ENCODE results near the gene MBD5. TPM values are rescaled to one million over a fixed set of nuclear protein-coding genes. Genes with fewer than 3 reads are reported as not detected.

The MBD5 gene
- total RNA-seq, 1 donor from 2014 or later, result 14.5 TPM

DNA sequence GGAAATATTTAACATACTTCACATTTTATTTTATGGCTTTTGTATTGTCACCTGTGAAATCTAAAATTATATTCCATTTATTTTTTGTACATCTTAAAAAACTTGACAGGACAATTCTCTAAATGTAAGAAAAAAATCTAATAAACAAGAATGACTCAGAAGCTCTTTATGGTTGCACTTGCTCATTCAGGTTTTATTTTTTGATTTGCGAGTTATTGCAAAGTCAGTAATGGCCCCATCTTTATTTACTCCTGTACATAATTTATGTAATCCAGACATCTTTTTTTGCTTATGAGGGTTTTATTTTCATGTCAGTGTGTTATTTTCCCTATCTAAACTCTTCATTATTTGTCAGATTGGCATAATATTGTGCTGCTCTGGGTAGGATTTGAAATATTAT, 145.1 kb downstream of the MBD5 start:
- no peaks in the 10 kb centered on the region for H3K27me3 ChIP-seq (ENCODE audit: control insufficient read depth, insufficient read depth, low read length)
- no peak overlapping the region for H3K4me3 ChIP-seq (ENCODE audit: low read depth, low read length)
- no peaks in the 10 kb centered on the region for H3K36me3 ChIP-seq (ENCODE audit: control insufficient read depth, insufficient read depth, low read length)
- DNase-seq (ENCODE audit: low read depth), result no peak
- TF ChIP-seq, protein P1, sequence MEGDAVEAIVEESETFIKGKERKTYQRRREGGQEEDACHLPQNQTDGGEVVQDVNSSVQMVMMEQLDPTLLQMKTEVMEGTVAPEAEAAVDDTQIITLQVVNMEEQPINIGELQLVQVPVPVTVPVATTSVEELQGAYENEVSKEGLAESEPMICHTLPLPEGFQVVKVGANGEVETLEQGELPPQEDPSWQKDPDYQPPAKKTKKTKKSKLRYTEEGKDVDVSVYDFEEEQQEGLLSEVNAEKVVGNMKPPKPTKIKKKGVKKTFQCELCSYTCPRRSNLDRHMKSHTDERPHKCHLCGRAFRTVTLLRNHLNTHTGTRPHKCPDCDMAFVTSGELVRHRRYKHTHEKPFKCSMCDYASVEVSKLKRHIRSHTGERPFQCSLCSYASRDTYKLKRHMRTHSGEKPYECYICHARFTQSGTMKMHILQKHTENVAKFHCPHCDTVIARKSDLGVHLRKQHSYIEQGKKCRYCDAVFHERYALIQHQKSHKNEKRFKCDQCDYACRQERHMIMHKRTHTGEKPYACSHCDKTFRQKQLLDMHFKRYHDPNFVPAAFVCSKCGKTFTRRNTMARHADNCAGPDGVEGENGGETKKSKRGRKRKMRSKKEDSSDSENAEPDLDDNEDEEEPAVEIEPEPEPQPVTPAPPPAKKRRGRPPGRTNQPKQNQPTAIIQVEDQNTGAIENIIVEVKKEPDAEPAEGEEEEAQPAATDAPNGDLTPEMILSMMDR (IDR thresholded peaks at IDR 0.05; ENCODE audit: insufficient read depth, low read length, poor library complexity, severe bottlenecking), result no peak

DNA sequence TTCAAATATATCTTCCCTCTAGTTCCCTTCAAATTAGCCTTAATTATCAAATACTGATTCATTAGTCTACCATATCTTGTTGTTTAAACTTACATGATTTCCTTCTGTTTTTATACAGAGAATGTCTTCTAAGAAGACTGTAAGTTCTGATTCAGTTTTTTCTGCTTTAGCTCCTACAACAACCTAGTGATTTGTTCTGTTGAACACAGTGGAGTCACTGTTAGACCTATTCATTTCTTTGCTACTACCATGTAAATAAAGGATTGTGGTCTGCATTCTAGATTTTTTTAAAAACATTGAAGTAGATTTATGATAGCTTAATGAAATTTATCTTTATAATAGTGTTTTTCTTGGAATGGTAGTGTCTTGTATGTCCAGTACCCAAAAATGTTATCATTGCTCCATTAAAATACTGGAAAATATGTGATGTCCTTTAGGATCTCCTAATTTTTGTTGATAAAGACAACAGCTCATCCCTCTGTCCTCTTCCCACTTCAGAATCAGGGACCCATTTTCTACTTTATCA, 146.4 kb downstream of the MBD5 start:
- DNase-seq (ENCODE audit: low read depth), result no peak
- TF ChIP-seq, protein P1 (IDR thresholded peaks at IDR 0.05; ENCODE audit: insufficient read depth, low read length, poor library complexity, severe bottlenecking), result no peak
- H3K4me3 ChIP-seq (ENCODE audit: low read depth, low read length), result no peak overlapping the region
- H3K36me3 ChIP-seq (ENCODE audit: control insufficient read depth, insufficient read depth, low read length), result no peaks in the 10 kb centered on the region
- no peaks in the 10 kb centered on the region for H3K27me3 ChIP-seq (ENCODE audit: control insufficient read depth, insufficient read depth, low read length)

DNA sequence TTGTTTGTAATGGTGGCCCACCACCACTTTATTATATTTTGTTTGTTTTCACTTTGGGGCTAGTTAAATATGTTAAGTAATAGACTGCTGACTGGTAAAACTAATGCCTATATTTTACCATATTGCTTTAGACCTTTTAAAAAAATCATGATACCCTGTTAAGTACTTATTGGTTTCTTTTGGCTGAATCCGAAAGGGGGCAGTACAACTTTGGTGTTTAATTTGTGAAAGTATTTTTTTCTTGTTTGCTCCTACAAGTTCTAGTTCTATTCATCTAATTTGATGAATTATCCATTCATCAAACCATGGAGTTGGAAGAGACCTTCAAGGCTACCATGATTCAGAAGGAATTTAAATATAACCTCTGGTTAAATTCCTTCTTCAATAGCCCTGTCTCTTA, 147.0 kb downstream of the MBD5 start:
- DNase-seq (ENCODE audit: low read depth), result no peak
- no peaks in the 10 kb centered on the region for H3K27me3 ChIP-seq (ENCODE audit: control insufficient read depth, insufficient read depth, low read length)
- no peak overlapping the region for H3K4me3 ChIP-seq (ENCODE audit: low read depth, low read length)
- TF ChIP-seq, protein P1 (IDR thresholded peaks at IDR 0.05; ENCODE audit: insufficient read depth, low read length, poor library complexity, severe bottlenecking), result no peak
- no peaks in the 10 kb centered on the region for H3K36me3 ChIP-seq (ENCODE audit: control insufficient read depth, insufficient read depth, low read length)

DNA sequence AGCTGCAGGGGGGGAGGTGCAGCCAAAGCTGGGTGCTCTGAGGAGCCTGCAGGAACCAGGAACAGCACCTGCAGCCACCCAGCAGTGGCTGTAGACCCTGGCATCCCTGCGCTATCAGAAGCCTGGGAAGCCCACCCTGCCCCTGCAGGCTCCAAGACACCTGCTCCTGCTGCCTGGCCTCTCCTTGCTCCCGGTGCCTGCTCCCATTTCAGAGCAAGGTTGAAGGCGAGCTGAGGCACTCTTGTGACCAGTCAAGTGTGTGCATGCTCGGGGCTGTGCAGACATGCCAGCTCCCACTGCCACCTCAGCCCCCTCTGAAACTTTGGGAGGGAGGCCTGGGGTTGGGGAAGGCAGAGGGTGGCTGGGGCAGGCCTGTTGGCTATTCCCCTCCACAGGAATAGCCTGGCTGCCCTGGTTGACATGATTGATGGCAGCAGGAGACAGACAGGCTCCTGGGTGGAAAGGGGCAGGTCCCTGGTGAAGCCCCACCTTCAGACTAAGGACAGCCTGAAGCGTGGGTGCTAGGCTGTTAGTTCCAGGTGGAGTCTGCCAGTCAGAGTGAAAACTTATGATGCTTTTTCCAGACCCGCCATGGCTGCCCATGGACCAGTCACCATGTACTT, 151.4 kb downstream of the MBD5 start:
- no peak overlapping the region for H3K4me3 ChIP-seq (ENCODE audit: low read depth, low read length)
- H3K27me3 ChIP-seq (ENCODE audit: control insufficient read depth, insufficient read depth, low read length), result no peaks in the 10 kb centered on the region
- TF ChIP-seq, protein P1 (IDR thresholded peaks at IDR 0.05; ENCODE audit: insufficient read depth, low read length, poor library complexity, severe bottlenecking), result no peak
- DNase-seq (ENCODE audit: low read depth), result no peak
- H3K36me3 ChIP-seq (ENCODE audit: control insufficient read depth, insufficient read depth, low read length), result no peaks in the 10 kb centered on the region

DNA sequence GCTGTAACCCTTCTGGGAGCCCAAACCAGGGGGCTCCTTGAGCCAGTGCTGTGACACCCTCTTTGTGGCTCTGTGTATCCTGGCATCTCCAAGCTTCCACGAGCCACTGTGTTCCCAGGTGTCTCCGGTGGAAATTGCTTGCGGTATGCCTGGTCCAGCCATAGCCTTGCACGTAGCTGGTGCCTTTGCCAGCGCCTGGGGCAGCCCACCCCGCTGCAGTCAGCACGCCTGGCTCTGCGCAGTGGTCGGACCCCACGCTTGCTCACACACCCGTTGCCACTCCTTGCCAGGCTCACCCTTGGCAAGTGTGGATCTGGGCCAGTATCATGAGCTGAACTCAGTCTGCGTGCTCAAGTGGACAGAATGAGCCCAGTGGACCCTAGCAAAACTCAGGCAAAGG, 152.3 kb downstream of the MBD5 start:
- H3K36me3 ChIP-seq (ENCODE audit: control insufficient read depth, insufficient read depth, low read length), result no peaks in the 10 kb centered on the region
- TF ChIP-seq, protein P1 (IDR thresholded peaks at IDR 0.05; ENCODE audit: insufficient read depth, low read length, poor library complexity, severe bottlenecking), result no peak
- no peaks in the 10 kb centered on the region for H3K27me3 ChIP-seq (ENCODE audit: control insufficient read depth, insufficient read depth, low read length)
- no peak for DNase-seq (ENCODE audit: low read depth)
- H3K4me3 ChIP-seq (ENCODE audit: low read depth, low read length), result no peak overlapping the region

DNA sequence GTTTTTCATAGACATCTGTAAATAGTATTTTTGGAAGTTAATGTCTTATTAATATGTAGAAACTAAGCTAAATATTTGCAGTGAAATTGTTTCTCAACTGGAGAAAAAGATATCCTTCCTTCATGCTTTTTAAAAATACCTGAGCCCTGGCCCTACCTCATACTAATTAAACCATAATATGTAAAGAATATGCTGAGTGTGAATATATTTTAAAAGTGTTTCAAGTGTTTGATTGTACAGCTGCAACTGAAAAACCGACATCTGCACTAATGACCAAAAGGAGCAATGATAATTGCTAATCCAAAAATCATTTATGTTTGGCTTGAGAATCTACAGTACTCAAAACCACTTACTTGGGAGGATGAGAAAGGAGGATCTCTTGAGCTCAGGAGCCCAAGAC, 156.7 kb downstream of the MBD5 start:
- Histone ChIP-seq H3K27me3 (ENCODE audit: control insufficient read depth, insufficient read depth, low read length) (no peaks in the 10 kb centered on the region), H3K36me3 (ENCODE audit: control insufficient read depth, insufficient read depth, low read length) (no peaks in the 10 kb centered on the region), H3K4me3 (ENCODE audit: low read depth, low read length) (no peak overlapping the region)
- DNase-seq (ENCODE audit: low read depth), result no peak
- TF ChIP-seq, protein P1 (IDR thresholded peaks at IDR 0.05; ENCODE audit: insufficient read depth, low read length, poor library complexity, severe bottlenecking), result no peak

Measured in kidney epithelial cell (primary cell).